8988T (cell line): ENCODE results near the gene CCDC187.
"Not testable (repeated sequence)": the region's sequence is repeated elsewhere in the genome, so short reads cannot be mapped to it uniquely, and the experiment has no call there.

Experiments used
- DNase-seq: peaks from one replicate; pipeline ENCODE4 v3.0.0; 2011

CCDC187 gene

DNA sequence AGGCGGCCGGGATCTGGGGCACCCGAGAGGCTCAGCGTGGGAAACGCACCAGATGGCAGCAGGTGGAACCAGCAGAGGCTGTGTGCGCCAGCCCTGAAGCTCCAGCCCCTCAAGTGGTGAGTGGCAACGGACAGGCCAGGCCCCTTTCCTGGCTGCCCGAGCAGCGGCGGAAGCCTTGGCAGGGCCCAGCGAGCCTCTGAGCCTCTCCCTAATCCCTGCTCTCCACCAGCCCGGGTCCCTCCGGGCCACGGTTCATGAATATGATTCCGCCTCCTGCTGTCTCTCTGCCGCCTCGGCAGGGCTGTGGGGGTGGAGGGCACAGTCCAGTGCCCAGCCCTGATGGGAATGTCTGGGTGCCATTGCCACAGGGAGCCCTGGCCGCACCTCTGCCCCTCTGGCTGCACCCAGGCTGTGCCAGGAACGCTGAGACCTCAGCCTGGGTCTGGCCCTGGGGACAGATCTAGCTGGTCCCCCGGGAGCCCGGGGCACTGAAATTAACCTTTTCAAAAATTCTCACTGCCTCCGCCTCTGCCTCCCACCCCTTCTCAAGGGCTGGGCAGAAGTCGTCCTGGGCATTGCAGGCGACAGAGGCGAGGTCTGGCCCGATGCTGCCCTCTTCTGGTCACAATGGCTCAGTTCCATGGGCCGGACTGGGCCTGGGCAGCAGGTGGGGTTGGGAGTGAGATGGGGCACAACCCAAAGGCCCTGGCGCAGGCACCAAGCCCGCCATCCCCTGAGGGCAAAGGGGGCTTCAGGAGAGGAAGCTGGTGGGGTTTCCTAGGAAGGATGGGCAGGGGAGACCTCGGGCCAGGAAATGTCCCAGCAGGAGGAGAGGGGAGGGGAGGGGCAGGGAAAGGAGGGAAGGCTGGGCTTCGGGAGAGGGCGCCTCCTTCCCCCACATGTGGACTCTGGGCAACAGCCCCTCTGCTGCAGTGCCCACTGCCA is 20.3 kb downstream of the CCDC187 start:
- DNase-seq = peak; percentile 98

DNA sequence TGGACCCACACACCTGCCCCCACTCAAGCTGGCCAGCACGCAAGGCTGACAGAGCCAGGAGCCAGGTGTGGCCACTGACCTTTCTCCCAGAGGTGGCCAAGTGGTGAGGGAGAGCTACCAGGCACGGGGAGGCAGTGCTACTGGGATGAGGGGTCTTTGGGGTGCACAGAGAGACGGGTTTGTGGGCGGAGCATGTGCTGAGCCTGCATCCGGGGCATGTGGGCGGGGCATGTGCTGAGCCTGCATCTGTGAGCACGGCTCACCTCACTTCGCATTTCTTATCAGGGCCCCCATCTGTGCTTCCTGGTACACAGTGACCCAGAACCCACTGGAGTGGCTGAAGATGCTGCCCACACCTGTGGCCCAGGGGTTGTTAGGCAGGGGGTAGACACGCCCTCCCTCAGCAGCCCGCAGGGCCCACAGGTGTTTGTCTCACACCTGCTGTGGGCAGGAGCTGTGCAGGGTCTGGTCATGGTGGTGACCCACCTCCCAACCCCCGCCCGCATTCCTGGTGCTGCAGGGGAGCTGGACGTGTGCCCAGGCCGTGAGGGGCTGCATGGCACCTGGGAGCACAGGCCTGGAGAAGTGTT is 21.5 kb downstream of the CCDC187 start:
- DNase-seq = no peak

DNA sequence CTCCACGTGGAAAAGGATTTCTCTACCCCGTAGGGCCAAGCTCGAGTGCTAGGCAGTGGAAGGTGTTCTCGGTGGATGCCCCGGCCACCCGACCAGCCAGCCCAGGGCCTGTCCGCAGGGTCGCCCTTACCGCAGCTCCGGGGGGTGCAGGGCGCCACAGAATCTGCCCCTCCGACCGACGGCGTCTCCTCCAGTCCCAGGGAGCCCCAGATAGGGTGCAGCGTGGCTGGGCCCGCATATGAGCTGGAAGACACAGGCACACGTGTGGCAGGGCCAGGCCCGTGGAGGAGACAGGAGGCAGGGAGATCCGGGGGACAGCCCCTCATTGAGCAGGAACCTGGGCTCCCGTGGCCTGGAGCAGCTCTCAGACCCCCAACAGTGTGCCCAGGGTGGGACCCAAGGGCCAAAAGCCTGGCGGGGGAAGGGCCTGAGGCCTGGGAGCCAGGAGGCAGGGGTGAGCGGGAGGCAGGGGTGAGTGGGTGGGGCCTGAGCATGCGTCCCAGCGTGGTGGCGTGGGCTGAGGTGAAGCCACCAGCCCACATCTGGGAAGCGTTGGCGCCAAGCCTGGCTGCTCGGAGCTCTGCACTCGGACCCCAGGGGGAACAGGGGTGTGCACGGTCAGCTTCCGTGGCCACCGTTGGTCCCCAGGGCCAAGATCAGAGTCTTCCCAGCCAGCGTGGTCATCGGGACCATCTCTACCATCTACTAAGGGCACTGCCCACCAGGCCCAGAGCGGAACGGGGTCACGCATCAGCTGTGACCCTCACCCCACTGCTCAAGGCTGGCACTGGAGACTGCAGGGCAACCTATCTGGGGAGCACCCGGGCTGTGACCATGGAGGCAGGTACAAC is 22.2 kb downstream of the CCDC187 start:
- no peak for DNase-seq

DNA sequence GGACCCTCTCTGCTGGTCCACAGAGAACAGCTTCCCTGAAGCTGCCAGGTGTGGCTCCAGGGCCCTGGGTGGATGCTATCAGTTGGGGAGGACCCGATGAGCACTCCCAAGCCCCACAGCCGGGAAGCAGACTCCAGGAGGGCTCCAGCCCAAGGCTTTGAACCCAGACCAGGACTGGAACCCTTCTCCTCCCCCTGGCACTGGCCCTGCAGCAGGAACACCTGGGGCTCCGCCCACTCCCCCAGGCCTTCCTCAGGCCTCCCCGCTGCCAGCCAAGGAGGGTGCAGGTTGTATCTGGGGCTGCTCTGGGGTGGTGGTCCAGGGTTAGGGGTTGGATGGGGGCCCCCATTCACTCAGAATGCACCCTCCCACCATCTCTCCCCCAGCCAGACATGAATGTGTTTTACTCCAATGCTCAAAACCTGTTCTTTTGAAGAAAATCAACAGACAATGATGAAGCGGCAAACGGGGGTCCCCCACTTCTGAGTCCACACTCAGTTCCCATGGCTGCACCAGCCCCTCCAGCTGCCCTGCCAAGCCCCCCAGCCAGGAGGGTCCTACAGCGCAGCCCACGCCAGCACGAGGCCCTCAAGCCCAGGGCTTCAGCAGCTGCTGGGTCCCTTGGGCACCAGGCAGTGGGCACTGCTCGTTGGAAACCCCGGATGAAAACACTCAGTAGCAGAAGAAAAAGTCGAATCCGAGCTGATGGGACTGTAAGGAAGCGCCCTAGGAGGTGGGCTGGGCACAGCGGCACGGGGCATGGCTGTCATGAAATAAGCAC is 23.2 kb downstream of the CCDC187 start:
- no peak for DNase-seq

DNA sequence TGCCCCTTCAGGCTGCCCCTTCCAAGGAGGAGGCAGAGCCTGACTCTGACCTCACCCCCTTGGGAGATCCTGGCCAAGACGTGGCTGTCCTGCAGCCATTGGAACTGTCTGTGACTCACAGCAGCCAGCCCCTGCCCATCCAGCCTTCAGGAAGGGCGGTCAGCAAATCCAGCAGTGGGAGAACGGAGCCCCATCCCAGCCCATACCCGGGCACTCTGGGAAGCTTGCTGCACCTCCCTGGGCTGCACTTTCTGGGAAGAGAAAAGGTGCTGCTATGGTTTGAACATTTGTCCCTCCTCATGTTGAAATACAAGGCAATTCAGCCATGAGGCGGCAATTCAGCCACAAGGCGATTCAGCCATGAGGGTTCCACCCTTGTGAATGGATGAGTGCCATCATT is 24.4 kb downstream of the CCDC187 start:
- DNase-seq = no peak

DNA sequence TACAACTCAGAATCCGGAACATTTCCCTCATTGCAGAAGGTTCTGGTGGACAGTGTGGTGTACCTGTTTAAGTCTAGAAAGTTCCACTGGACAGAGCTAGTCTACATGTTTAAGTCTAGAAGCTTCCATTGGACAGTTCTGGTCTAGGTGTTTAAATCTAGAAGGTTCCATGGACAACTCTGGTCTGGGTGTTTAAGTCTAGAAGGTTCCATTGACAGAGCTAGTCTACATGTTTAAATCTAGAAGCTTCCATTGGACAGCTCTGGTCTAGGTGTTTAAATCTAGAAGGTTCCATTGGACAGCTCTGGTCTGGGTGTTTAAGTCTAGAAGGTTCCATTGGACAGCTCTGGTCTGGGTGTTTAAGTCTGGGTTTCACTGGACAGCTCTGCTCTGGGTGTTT is 25.0 kb downstream of the CCDC187 start:
- DNase-seq = no peak

DNA sequence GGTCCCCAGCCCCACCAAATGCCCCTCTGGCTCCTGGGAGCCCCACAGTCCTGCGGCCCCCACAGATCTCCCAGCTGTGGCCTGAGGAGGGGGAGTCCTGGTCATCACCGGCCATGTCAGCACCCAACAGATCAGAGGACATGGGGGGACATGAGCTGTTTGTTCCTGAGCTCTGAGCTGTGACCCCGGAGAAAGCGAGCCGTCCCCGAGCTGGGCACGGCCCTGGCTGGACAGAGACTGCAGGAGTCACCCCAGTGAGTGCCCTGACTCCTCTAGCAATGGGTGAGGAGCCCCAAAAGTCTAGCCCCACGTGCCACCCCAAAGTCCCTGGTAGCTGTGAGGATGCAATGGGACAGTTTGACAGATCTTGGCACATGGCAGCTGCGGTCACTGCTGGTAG is 25.7 kb downstream of the CCDC187 start:
- no peak for DNase-seq

DNA sequence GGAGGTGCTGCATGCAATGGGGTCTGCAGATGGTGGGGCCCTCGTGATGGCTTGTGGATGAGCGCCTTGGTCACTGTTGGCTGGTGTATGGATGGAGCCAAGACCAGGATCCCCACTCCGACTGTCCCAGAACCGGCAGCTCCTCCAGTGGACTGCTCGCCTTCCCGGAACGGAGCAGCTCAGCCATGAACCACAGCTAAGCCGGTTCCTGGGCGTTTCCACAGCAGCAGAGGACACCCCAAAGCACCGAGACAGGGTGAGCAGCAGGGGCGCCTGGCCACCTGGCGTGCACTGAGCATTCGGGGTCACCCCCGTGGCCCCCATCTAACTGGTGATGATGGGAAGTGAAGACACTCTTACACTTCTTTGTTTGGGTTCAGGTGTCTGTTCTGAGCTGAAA is 26.1 kb downstream of the CCDC187 start:
- no peak for DNase-seq

DNA sequence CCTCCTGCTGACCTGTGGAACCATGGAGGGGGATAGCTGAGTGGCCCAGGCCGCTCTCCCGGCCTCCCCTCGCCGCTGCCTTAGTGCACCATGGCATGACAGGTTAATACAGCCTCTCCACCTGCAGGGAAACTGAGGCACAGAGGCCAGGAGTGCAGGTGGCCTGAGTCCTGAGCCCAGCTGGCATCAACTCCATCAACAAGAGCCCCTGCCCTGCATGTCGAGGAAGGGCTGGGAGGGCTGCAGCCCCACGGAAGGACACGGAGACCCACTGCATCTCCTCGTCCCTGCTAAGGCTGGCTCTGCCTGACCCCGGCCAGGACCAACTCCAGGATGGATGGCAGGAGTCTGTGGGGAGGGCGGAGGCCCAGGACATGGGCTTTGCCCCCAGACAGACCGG is 27.2 kb downstream of the CCDC187 start:
- DNase-seq = no peak

DNA sequence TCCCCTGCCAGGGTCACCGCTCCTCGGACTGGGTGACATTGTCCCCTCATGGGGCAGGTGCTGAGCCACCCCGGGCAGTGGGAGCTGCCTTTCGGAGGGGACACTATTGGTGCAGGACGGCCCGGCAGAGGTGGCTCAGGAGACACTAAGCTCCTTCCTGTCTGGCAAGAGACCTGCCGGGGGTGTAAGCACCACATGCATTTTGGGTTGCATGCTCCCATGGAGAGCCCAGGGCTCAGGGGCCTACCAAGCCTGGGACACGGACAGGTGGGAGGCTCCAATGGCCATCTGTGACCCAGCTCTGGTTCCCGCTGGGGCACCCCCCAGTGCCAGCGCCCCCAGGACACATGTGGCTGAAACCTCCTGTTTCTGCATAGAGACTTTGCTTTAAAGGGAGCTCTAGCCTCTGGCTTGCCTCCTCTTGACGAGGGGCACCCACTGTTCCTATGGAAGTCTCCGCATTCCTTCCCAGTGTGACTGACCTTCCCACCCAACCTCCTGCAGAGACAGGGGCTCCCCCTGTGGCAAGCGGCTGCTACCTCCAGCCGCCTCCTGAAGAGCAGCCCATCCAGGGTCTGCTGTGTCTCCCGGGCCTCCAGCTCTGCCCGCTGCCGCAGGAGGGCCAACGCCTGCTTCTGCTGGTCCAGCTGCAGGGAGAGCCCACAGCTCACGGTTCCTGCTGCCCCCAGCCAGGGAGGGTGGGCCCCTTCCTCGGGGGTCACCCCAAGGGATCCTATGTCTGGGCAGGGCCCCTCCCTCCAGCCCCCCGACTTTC is 28.1 kb downstream of the CCDC187 start:
- no peak for DNase-seq

DNA sequence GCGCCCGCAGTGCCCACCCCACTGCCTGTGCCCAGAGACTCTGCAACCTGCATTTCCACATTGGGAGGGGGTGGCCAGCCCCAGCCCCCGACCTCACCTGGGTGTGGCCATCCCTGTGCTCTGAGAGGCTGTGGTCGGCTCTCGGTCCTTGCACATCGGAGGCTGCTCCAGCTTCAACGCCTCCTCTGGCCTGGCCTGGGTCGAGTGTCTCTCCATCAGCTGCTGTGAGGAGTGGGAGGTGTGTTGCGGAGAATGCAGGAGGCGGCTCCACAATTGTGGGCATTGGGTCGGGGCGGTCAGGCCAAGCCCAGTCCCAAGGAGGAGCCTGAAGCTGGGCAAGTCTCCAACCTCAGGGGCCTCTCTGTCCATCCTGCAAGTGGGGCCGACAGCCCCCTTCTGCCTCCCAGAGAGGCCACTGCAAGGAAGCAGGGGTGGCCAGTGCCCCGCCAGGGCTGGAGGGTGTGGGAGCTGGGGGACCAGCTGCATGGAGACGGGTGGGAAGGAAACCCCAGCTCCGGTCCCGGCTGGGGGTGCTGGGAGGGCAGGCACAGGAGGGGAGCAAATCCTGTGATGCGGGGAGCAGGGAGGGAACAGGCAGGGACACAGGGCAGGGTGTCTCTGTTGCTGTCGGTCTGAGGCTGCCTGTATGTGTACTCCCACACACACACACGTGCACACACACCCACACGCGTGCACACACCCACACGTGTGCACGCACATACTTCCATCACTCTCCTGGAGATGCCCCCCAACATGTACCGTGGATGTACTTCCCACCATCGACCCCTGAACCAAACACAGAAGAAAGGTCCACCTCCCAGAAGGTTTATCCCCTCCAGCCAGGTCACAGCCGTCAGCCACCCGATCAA is 28.9 kb downstream of the CCDC187 start:
- DNase-seq = no peak

DNA sequence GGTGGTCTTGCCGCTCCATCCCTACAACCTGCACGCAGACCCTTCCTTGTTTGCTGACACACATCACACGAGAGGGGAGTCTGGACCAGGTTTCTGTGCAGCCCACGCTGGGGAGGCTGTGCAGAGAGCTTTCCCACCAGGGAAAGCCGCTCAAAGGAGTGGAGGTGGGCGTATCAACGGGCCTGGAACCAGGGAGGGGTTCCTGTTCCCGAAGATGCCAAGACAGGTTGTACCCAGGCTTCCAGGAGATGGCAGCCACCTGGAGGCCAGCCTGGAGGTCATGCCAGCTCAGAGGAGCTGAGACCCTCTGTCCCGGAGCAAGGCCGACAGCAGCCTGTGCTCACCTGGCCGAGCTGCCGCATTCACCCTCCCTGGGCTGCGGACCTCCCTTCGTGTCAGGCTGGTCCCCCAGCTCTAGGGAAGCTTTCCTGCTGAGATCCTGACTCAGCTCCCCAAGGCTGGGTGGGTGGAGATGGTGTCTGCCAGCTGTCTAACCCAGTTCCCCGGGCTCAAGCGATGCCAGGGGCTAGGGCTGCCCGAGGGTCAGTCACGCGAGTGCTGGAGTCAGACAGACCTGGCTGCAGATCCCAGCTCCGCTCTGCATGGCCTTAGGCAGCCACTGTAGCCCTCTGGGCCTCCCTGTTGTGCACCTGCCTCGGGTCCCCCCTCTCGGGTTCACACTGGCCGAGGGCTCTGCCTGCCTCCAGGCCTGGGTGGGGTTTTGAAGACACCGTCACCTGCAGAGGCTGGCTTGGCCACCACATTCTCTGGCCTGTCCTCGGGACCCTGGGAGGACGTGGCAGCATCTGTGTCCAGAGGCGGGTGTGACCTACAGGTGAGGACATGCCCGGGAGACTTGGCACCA is 29.7 kb downstream of the CCDC187 start:
- DNase-seq = no peak

DNA sequence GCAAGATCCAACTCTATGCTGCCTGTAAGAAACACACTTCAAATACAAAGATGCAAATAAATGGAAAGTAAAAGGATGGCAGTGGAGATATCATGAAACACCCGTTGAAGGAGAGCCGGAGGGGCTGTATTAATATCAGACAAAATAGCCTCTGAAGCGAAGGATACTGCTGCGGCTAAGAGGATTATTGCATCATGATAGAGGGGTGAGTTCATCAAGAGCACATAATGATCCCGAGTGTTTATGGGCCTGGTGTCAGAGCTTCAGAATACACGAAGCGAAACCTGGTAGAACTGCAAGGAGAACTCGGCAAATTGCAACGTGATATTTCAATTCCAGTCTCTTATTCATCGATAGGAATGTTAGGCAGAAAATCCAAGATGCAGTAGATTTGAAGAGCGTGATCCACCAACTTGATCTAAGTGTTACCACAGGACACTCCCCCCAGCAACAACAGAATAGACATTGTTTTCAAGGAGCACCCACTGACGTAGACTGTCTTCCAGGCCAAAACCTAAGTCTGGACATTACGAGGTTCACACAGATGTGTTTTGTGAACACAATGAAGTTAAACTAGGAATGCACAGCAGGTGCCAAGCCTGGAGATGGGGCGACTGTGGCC is 30.5 kb downstream of the CCDC187 start:
- no peak for DNase-seq

DNA sequence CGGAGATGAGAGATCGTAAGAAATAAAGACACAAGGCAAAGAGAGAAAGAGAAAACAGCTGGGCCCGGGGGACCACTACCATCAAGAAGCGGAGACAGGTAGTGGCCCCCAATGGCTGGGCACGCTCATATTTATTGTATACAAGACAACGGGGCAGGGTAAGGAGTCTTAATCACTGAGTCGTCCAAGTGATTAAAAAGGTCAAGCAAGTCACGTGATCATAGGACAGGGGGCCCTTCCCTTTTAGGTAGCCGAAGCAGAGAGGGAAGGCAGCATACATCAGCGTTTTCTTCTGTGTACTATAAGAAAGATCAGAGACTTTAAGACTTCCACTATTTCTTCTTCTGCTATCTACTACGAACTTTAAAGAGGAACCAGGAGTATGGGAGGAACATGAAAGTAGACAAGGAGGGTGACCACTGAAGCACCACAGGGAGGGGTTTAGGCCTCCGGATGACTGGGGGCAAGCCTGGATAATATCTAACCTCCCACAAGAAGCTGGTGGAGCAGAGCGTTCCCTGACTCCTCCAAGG is 33.7 kb downstream of the CCDC187 start:
- no peak for DNase-seq

DNA sequence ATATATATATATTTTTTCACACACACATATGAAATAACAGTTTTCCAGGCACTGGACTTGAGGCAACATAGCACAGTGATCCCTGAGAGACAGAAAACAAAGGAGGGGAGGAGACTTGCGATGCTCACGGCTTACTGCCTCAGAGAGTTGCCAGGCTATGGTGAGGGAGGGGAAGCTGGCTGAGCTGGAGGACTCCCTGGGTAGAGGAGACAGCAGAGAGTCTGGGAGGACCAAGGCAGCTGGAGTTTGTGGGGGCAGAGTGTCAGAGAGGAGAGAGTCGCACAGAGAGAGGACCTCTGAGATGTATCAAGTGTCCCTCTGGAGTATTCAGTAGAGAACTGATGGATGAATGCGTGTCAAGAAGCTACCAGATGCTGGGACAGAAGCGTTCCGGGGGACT is 35.2 kb downstream of the CCDC187 start:
- no peak for DNase-seq

DNA sequence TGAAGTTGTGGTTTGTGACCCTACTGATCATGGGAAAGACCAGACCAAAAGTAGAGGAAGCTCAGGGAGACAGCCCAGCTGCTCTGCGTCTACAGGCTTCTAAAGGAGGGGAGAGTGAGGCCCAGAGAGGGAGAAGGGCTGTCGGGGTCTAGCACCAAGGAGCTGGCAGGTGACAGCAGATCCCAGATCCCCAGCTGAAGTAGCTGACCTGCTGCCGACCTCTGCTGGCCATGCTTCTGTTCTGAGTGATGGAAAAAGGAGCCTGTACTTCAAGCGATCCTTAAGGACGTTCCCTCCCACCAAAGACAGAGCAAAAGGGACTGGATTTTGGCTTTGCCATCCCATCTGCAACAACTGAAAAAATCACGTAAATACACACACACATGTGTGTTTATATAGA is 35.6 kb downstream of the CCDC187 start:
- no peak for DNase-seq

DNA sequence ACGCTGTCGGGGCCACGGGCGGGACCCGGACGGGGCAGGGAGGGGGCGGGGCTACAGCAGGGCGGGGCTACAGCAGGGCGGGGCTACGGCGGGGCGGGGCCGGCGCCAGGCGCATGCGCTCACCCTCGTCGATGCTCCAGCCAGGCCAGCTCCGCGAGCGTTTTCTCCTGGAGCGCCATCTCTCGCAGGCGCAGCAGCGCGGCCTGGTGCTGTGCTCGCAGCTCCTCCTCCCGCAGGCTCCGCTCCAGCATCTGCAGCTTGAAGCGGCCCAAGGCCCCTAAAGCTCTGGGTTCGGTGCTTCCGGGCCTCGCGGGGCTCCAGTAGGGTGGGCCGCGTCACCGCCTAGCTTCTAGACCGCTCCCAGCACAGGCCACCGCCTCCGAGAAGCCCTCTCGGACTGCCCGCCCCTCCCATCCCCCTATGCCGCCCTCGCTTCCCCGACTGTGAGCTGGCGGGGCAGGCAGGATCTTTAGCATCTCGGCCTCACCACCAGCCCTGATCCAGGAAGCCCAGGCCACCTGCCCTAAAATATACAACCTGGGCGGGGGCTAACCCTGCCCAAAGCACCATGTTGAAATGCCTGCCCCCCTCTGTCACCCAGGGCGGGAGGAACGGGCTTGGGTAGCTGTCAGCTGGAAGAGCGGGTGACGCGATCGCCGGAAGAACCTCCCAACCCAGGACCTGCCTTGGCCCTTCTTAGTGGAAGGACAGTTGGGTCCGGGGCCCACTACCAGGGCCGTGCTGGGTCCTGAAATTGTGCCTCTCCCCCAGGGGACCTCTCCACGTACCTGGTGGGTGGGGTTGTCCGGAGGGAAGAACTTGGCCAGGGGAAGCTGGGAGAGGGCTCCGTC is 36.4 kb downstream of the CCDC187 start:
- peak; percentile 97 for DNase-seq

DNA sequence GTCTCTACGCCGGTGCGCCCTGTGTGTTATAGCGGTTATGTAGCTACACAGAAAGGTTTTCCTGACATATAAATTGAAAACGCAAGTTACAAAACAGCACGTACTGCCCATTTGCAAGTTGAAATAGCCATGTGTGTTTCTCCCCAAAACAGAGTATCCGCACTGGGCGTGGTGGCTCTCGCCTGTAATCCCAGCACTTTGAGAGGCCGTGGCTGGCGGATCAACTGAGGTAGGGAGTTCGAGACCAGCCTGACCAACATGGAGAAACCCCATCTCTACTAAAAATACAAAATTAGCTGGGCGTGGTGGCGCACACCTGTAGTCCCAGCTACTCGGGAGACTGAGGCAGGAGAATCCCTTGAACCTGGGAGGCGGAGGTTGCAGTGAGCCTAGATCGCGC is 37.3 kb downstream of the CCDC187 start:
- DNase-seq = not testable (repeated sequence)
